Measurements from ENCODE around the gene SRD5A3.

- TF ChIP-seq POLR2AphosphoS5 (IDR thresholded peaks at IDR 0.05), result no peak
- no peak for TF ChIP-seq CTCF (IDR thresholded peaks at IDR 0.05)
Measured at GRCh38 chr4:55378617-55379467, 32.8 kb downstream of the SRD5A3 start.
